Gastroesophageal sphincter (tissue), 4 donors: ENCODE results near the gene SLC7A8. TPM values are rescaled to one million over a fixed set of nuclear protein-coding genes. Genes with fewer than 3 reads are reported as not detected.
A peak's percentile ranks its signal among the peaks of the same experiment; 100 is the strongest.

Experiments
- ATAC-seq: fragments of 150-250 bp; one replicate; pipeline ENCODE4 v1.9.1; 2016; ENCODE audit warnings: mild to moderate bottlenecking, moderate library complexity
- H3K27ac ChIP-seq, 4 donors: fragments of 200-600 bp; sonication (generic) in 3 of 4; 1 replicate in 3 of 4; 2 replicates in 1 of 4; pipeline ENCODE4 v1.5.1; 2016 to 2019
- H3K27me3 ChIP-seq: fragments of 200-600 bp; sonication (generic); one replicate; pipeline ENCODE4 v1.5.1; 2019
- H3K36me3 ChIP-seq, 2 donors: fragments of 200-600 bp; sonication (generic); one replicate each; pipeline ENCODE4 v1.5.1; 2019; ENCODE audit warnings: control low read depth in 1 of 2
- H3K4me1 ChIP-seq, 3 donors: fragments of 200-600 bp; sonication (generic); 1 replicate in 2 of 3; 2 replicates in 1 of 3; pipeline ENCODE4 v1.5.1; 2016 to 2019; ENCODE audit warnings: control low read depth in 2 of 3
- H3K4me3 ChIP-seq, 2 donors: fragments of 200-600 bp; sonication (generic); one replicate each; pipeline ENCODE4 v1.5.1; 2019; ENCODE audit warnings: mild to moderate bottlenecking in 1 of 2, moderate library complexity in 1 of 2
- H3K9me3 ChIP-seq, 3 donors: fragments of 200-600 bp; sonication (generic); one replicate each; pipeline ENCODE4 v1.5.1; 2017 to 2019; ENCODE audit warnings: control low read depth in 2 of 3
- EP300 ChIP-seq: sonication (generic); formaldehyde crosslinking; IDR thresholded peaks from one replicate; pipeline ENCODE4 v1.6.1; 2017; ENCODE audit warnings: antibody characterized with exemption, mild to moderate bottlenecking
- POLR2A ChIP-seq, 2 donors: fragments of 450-650 bp; IDR thresholded peaks; one replicate each; pipeline ENCODE4 v1.6.1; 2017; ENCODE audit warnings: antibody characterized with exemption in 2 of 2, mild to moderate bottlenecking in 2 of 2, moderate library complexity in 1 of 2
- POLR2AphosphoS5 ChIP-seq: sonication (generic); formaldehyde crosslinking; IDR thresholded peaks from one replicate; pipeline ENCODE4 v1.6.1; 2017; ENCODE audit warnings: antibody characterized with exemption
- WGBS, 2 donors: methylation state at CpG; one replicate each; pipeline ENCODE4 v1.1.5; 2018; ENCODE audit warnings: low coverage in 1 of 2; 5-methylcytosine and 5-hydroxymethylcytosine counted together
- total RNA-seq, 4 donors: library from RNA; depleted of rRNA; stranded (reverse); fragments of >200 nt; gene quantifications; one replicate each; pipeline ENCODE4 v1.1.0, GENCODE V29; 2016
- TF ChIP-seq, protein P1 (sequence below), 4 experiments: fragments of 200-600 bp in 2 of 4; fragments of 450-650 bp in 2 of 4; sonication (generic) in 1 of 4; IDR thresholded peaks; one replicate each; pipeline ENCODE4 v1.5.1; 2017 to 2019; ENCODE audit warnings: antibody characterized with exemption in 4 of 4, mild to moderate bottlenecking in 2 of 4, moderate library complexity in 2 of 4

Gene SLC7A8
- total RNA-seq, 4 donors from 2014 or later: 21.6 to 56.7 (median 32.2) TPM

GRCh38 chr14:23125011-23125410 is 58.4 kb downstream of the SLC7A8 start:
- no peak overlapping the region for H3K4me3 ChIP-seq
- H3K27ac ChIP-seq: no peak overlapping the region
- 60% methylated on average over 2 to 3 of the region's 3 CpGs for WGBS, 2 donors
- peaks cover 0 to 40% (median 0%) of the 10 kb centered on the region in 3 donors for H3K4me1 ChIP-seq
- TF ChIP-seq EP300 (no peak), POLR2AphosphoS5 (no peak), POLR2A (IDR thresholded peaks at IDR 0.05) (no peak)
- TF ChIP-seq, protein P1, sequence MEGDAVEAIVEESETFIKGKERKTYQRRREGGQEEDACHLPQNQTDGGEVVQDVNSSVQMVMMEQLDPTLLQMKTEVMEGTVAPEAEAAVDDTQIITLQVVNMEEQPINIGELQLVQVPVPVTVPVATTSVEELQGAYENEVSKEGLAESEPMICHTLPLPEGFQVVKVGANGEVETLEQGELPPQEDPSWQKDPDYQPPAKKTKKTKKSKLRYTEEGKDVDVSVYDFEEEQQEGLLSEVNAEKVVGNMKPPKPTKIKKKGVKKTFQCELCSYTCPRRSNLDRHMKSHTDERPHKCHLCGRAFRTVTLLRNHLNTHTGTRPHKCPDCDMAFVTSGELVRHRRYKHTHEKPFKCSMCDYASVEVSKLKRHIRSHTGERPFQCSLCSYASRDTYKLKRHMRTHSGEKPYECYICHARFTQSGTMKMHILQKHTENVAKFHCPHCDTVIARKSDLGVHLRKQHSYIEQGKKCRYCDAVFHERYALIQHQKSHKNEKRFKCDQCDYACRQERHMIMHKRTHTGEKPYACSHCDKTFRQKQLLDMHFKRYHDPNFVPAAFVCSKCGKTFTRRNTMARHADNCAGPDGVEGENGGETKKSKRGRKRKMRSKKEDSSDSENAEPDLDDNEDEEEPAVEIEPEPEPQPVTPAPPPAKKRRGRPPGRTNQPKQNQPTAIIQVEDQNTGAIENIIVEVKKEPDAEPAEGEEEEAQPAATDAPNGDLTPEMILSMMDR (IDR thresholded peaks at IDR 0.05): no peak
- no peak for ATAC-seq
- no peaks in the 10 kb centered on the region for H3K27me3 ChIP-seq
- no peaks in the 10 kb centered on the region for H3K9me3 ChIP-seq
- peaks cover 0 to 40% of the 10 kb centered on the region in 2 donors for H3K36me3 ChIP-seq

- TF ChIP-seq POLR2AphosphoS5: peak; percentile 10
- TF ChIP-seq EP300: no peak
- no peaks in the 10 kb centered on the region for H3K9me3 ChIP-seq
- 60 to 91% methylated on average over 1 to 13 of the region's 13 CpGs for WGBS, 2 donors
- peaks cover 0 to 35% (median 0%) of the 10 kb centered on the region in 3 donors for H3K4me1 ChIP-seq
- no peak overlapping the region for H3K27ac ChIP-seq
- no peak for ATAC-seq
- no peaks in the 10 kb centered on the region for H3K27me3 ChIP-seq
- no peak overlapping the region for H3K4me3 ChIP-seq
- peaks cover 0 to 35% of the 10 kb centered on the region in 2 donors for H3K36me3 ChIP-seq
Observed at GRCh38 chr14:23124337-23124954, 59.0 kb downstream of the SLC7A8 start.

DNA sequence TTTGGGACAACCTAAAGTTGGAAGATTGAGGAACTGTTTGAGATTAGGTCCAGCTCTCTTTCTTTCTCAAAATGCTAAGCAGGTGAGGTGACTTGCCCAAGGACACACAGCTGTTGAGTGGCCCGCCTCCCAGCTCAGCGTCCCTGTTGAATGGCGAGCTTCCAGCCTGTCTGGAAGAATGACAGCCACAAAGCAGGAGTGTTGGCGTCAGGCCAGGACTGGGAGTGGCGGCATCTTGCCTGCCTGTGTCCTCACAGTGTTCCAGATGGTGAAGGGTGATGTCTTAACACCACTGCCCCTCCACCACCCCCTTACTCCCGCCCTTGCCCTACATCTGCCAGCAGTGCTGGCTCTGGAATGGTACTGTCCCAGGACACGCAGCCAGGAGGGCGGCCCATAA is 60.0 kb downstream of the SLC7A8 start:
- WGBS, 2 donors: 68 to 90% methylated on average over 2 to 8 of the region's 8 CpGs
- TF ChIP-seq POLR2A (IDR thresholded peaks at IDR 0.05) (no peak), EP300 (no peak), POLR2AphosphoS5 (peak; percentile 22)
- TF ChIP-seq, protein P1 (IDR thresholded peaks at IDR 0.05): no peak
- Histone ChIP-seq H3K27ac (no peak overlapping the region), H3K9me3 (no peaks in the 10 kb centered on the region), H3K4me1 (peaks cover 0 to 35% (median 0%) of the 10 kb centered on the region in 3 donors), H3K27me3 (peaks cover 6% of the 10 kb centered on the region), H3K36me3 (peaks cover 0 to 24% of the 10 kb centered on the region in 2 donors), H3K4me3 (no peak overlapping the region)
- peak; percentile 22 for ATAC-seq

GRCh38 chr14:23122086-23122485 is 61.4 kb downstream of the SLC7A8 start:
- H3K4me3 ChIP-seq: no peak overlapping the region
- H3K27ac ChIP-seq: peak overlapping the region in 1 of 4 donors; percentile 42
- H3K36me3 ChIP-seq: peaks cover 0 to 11% of the 10 kb centered on the region in 2 donors
- no peak for ATAC-seq
- 97 to 100% methylated on average over 1 to 5 of the region's 6 CpGs for WGBS, 2 donors
- no peaks in the 10 kb centered on the region for H3K9me3 ChIP-seq
- TF ChIP-seq EP300: no peak
- TF ChIP-seq POLR2A (IDR thresholded peaks at IDR 0.05): no peak
- TF ChIP-seq, protein P1 (IDR thresholded peaks at IDR 0.05): no peak
- TF ChIP-seq POLR2AphosphoS5: no peak
- H3K4me1 ChIP-seq: peaks cover 0 to 35% (median 0%) of the 10 kb centered on the region in 3 donors
- peaks cover 15% of the 10 kb centered on the region for H3K27me3 ChIP-seq

- no peak for ATAC-seq
- H3K9me3 ChIP-seq: no peaks in the 10 kb centered on the region
- no peak overlapping the region for H3K4me3 ChIP-seq
- peaks cover 0 to 4% of the 10 kb centered on the region in 2 donors for H3K36me3 ChIP-seq
- H3K27me3 ChIP-seq: peaks cover 22% of the 10 kb centered on the region
- TF ChIP-seq EP300 (no peak), POLR2AphosphoS5 (peak; percentile 39)
- TF ChIP-seq, protein P1 (IDR thresholded peaks at IDR 0.05): no peak
- 18 to 24% methylated on average over 2 to 4 of the region's 6 CpGs for WGBS, 2 donors
- H3K4me1 ChIP-seq: peaks cover 0 to 35% (median 0%) of the 10 kb centered on the region in 3 donors
- H3K27ac ChIP-seq: peak overlapping the region in 2 of 4 donors; percentile 38 to 42
Observed at GRCh38 chr14:23121361-23121771, 62.1 kb downstream of the SLC7A8 start.
